NT2/D1 (cell line): Measurements from ENCODE around the gene GH2.

Source experiments
- SUZ12 ChIP-seq: IDR thresholded peaks from 2 replicates; pipeline ENCODE4 v1.6.1; 2011; ENCODE audit not compliant: insufficient read length, insufficient read depth; ENCODE audit errors: extremely low read depth
- YY1 ChIP-seq: IDR thresholded peaks from 2 replicates; pipeline ENCODE4 v1.6.1; 2011; ENCODE audit not compliant: insufficient read length, insufficient read depth
- ZNF274 ChIP-seq: IDR thresholded peaks from 2 replicates; pipeline ENCODE4 v1.6.1; 2011; ENCODE audit warnings: mild to moderate bottlenecking, low read depth, low read length

DNA sequence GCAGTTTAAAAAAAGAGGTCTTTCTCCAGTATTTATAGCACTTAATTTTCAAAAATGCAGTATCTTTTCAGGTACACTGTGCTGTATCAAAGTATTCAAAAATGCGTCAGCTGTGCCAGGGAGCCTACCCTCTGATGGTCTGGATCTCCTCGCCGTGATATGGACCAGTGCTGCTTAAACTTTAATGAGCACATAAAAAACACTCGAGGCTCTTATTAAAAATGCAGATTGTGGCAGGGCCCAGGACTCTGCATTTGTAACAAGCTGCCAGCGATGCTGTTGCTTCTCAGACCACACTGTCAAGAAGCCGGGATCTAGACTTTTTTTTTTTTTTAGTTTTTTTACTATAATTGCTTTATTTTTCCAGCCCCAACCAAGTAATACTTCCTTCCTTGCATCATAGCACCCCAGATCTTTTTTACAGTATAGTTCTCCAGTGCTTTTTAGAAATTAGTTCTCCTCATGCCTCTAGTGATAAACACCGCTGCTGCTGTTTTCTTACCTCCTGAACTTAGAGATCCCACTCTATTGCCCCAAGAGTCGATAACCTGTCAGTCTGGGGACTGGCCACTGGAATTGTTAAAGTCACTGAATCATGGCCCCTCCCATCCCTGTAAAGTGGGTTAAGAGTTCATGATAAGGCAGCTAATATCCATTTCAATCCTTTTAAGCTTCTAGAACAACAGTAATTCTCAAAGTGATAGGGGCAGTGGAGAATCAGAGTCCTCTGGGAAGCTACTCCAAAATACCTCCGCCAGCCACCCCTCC, 37.6 kb downstream of the GH2 start:
- TF ChIP-seq YY1 (no peak), ZNF274 (no peak), SUZ12 (no peak)
